ENCODE data around the gene CDK5R2.

CDK5R2 gene

GRCh38 chr2:218996937-218997336 lies 37.5 kb downstream of the CDK5R2 start:
- H3K4me3 ChIP-seq (ENCODE audit: insufficient read length, low read depth): no peak overlapping the region
- no peaks in the 10 kb centered on the region for H3K9me3 ChIP-seq (ENCODE audit: insufficient read depth, low read length)
- no peak overlapping the region for H3K9ac ChIP-seq (ENCODE audit: insufficient read length, low read depth)
- no peak for TF ChIP-seq ZNF274 (IDR thresholded peaks at IDR 0.05; ENCODE audit: low read depth, low read length)
- TF ChIP-seq SUZ12 (IDR thresholded peaks at IDR 0.05; ENCODE audit: extremely low read depth, insufficient read depth, insufficient read length): no peak
- TF ChIP-seq YY1 (IDR thresholded peaks at IDR 0.05; ENCODE audit: insufficient read depth, insufficient read length): no peak
- DNase-seq (ENCODE audit: low read depth, low spot score): no peak
- H3K27me3 ChIP-seq (ENCODE audit: insufficient read depth, insufficient read length): peaks cover 99% of the 10 kb centered on the region
- peaks cover 34% of the 10 kb centered on the region for H3K4me1 ChIP-seq (ENCODE audit: insufficient read depth, insufficient read length)
- H3K36me3 ChIP-seq (ENCODE audit: insufficient read depth, insufficient read length, low read length): no peaks in the 10 kb centered on the region

- Histone ChIP-seq H3K9ac (ENCODE audit: insufficient read length, low read depth) (no peak overlapping the region), H3K36me3 (ENCODE audit: insufficient read depth, insufficient read length, low read length) (no peaks in the 10 kb centered on the region), H3K9me3 (ENCODE audit: insufficient read depth, low read length) (no peaks in the 10 kb centered on the region), H3K4me3 (ENCODE audit: insufficient read length, low read depth) (no peak overlapping the region), H3K27me3 (ENCODE audit: insufficient read depth, insufficient read length) (peaks cover 99% of the 10 kb centered on the region), H3K4me1 (ENCODE audit: insufficient read depth, insufficient read length) (peaks cover 38% of the 10 kb centered on the region)
- TF ChIP-seq ZNF274 (IDR thresholded peaks at IDR 0.05; ENCODE audit: low read depth, low read length): no peak
- TF ChIP-seq YY1 (IDR thresholded peaks at IDR 0.05; ENCODE audit: insufficient read depth, insufficient read length): no peak
- TF ChIP-seq SUZ12 (IDR thresholded peaks at IDR 0.05; ENCODE audit: extremely low read depth, insufficient read depth, insufficient read length): no peak
- no peak for DNase-seq (ENCODE audit: low read depth, low spot score)
Observed at GRCh38 chr2:218997731-218998130, 38.3 kb downstream of the CDK5R2 start.

DNA sequence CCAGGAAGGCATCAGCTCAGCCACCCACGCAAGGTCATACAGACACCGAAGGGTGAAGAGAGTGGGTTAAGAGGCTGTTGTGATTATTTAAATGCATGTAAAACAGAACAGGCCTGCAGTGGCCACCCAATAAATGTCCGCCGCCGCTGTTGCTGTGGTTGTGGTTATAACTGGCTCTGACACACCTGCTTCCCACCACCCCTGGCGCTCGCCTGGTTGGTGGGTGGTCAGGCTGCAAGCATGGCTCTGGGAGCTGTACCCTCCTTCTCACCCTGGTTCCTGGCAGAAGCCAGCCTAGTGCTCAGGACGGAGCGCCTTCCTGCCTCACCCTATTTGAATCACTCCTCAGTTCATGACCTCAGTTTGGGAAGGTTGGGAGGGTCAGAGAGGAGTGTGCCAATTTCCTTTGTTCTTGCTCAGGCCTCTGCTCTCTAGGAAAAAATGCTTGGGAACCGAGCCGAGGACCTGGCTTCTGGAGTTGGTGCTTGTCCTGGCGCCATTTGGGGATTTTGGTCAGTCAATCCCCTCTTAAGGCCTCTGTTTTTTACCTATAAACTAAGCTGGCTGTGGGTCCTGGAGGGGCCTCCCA lies 39.0 kb downstream of the CDK5R2 start:
- no peak for DNase-seq (ENCODE audit: low read depth, low spot score)
- Histone ChIP-seq H3K9me3 (ENCODE audit: insufficient read depth, low read length) (no peaks in the 10 kb centered on the region), H3K4me3 (ENCODE audit: insufficient read length, low read depth) (no peak overlapping the region), H3K27me3 (ENCODE audit: insufficient read depth, insufficient read length) (peaks cover 99% of the 10 kb centered on the region), H3K4me1 (ENCODE audit: insufficient read depth, insufficient read length) (peaks cover 46% of the 10 kb centered on the region), H3K9ac (ENCODE audit: insufficient read length, low read depth) (no peak overlapping the region), H3K36me3 (ENCODE audit: insufficient read depth, insufficient read length, low read length) (no peaks in the 10 kb centered on the region)
- no peak for TF ChIP-seq SUZ12 (IDR thresholded peaks at IDR 0.05; ENCODE audit: extremely low read depth, insufficient read depth, insufficient read length)
- no peak for TF ChIP-seq ZNF274 (IDR thresholded peaks at IDR 0.05; ENCODE audit: low read depth, low read length)
- no peak for TF ChIP-seq YY1 (IDR thresholded peaks at IDR 0.05; ENCODE audit: insufficient read depth, insufficient read length)

DNA sequence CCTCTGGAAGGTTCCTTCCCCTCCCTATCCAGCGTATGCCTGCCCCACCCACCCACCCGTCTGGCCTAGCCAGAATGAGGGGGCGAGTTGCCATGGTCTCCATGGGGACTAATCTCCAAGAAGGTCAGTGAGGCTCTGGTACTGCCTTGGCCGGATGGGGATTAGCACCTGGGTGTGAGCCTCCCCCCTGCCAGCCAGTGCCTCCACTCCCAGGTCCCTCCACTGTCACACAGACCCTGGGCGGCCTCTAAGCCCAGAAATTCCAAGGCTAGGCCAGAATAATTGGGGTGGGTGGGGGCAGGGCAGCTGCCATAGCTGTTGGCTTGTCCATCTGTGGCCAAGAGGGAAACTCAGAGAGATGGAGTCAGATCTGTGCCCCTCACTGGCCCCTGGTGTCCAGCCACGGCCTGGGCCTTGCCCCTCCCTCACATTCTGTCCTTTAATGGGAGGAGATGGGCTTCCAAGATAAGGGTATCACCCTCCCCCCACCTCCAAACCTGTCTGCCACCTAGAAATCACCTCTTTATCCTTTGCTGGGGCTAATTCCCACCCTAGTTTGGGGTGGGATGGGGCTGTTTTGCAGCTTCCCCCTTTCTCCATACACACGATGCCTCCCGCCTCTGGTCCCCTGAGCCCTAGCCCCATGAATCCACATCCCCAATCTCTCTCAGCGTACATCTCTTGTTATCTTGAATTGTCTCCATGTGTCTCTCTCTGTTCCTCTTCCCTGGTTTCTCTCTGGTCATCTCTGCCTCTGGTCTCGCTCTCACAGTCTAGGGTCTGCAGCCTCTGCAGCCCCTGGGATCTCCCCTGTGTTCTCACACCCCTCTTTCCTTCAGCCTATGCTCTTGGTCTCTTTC lies 39.8 kb downstream of the CDK5R2 start:
- no peak for DNase-seq (ENCODE audit: low read depth, low spot score)
- no peaks in the 10 kb centered on the region for H3K9me3 ChIP-seq (ENCODE audit: insufficient read depth, low read length)
- H3K4me3 ChIP-seq (ENCODE audit: insufficient read length, low read depth): no peak overlapping the region
- H3K4me1 ChIP-seq (ENCODE audit: insufficient read depth, insufficient read length): peaks cover 46% of the 10 kb centered on the region
- no peak for TF ChIP-seq YY1 (IDR thresholded peaks at IDR 0.05; ENCODE audit: insufficient read depth, insufficient read length)
- no peak for TF ChIP-seq ZNF274 (IDR thresholded peaks at IDR 0.05; ENCODE audit: low read depth, low read length)
- TF ChIP-seq SUZ12 (IDR thresholded peaks at IDR 0.05; ENCODE audit: extremely low read depth, insufficient read depth, insufficient read length): no peak
- H3K27me3 ChIP-seq (ENCODE audit: insufficient read depth, insufficient read length): peaks cover 99% of the 10 kb centered on the region
- no peak overlapping the region for H3K9ac ChIP-seq (ENCODE audit: insufficient read length, low read depth)
- no peaks in the 10 kb centered on the region for H3K36me3 ChIP-seq (ENCODE audit: insufficient read depth, insufficient read length, low read length)

DNA sequence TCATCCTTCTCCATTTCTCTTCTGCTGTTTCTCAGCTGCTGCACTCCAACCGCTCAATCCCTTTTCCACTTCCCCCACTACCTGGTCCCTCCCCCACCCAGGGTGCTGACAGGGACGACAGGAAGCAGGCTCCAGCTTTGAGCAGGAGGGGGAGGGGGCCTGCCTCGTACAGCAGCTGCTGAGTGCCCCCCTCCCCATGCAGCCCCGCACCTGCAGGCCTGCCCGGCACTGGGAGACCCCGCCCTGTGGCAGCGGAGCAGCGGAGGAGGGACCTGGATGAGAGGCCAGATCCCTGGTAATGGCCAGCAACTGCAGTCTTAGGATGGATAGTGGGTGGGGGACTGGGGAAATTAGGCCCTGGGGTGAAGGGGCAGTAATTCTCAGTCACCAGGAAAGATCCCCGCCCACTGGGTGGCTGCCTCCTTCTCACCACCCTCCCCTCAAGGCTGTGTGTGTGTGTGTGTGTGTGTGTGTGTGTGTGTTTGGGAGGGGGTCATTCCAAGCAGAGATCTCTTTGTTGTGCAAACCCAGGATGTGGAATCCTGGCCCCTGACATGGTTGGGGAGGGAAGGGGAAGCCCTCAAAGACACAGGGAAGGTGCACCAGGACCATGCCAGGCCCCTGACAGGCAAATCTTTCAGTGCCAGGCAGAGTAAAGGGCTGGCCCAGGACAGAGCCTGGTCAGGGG lies 40.6 kb downstream of the CDK5R2 start:
- no peaks in the 10 kb centered on the region for H3K9me3 ChIP-seq (ENCODE audit: insufficient read depth, low read length)
- H3K4me3 ChIP-seq (ENCODE audit: insufficient read length, low read depth): no peak overlapping the region
- no peak for DNase-seq (ENCODE audit: low read depth, low spot score)
- H3K27me3 ChIP-seq (ENCODE audit: insufficient read depth, insufficient read length): peaks cover 99% of the 10 kb centered on the region
- TF ChIP-seq SUZ12 (IDR thresholded peaks at IDR 0.05; ENCODE audit: extremely low read depth, insufficient read depth, insufficient read length): no peak
- TF ChIP-seq YY1 (IDR thresholded peaks at IDR 0.05; ENCODE audit: insufficient read depth, insufficient read length): no peak
- TF ChIP-seq ZNF274 (IDR thresholded peaks at IDR 0.05; ENCODE audit: low read depth, low read length): no peak
- no peaks in the 10 kb centered on the region for H3K36me3 ChIP-seq (ENCODE audit: insufficient read depth, insufficient read length, low read length)
- peaks cover 42% of the 10 kb centered on the region for H3K4me1 ChIP-seq (ENCODE audit: insufficient read depth, insufficient read length)
- H3K9ac ChIP-seq (ENCODE audit: insufficient read length, low read depth): no peak overlapping the region

GRCh38 chr2:219000569-219000960 lies 41.1 kb downstream of the CDK5R2 start:
- Histone ChIP-seq H3K36me3 (ENCODE audit: insufficient read depth, insufficient read length, low read length) (no peaks in the 10 kb centered on the region), H3K4me1 (ENCODE audit: insufficient read depth, insufficient read length) (peaks cover 41% of the 10 kb centered on the region), H3K9me3 (ENCODE audit: insufficient read depth, low read length) (no peaks in the 10 kb centered on the region), H3K27me3 (ENCODE audit: insufficient read depth, insufficient read length) (peaks cover 99% of the 10 kb centered on the region), H3K9ac (ENCODE audit: insufficient read length, low read depth) (no peak overlapping the region), H3K4me3 (ENCODE audit: insufficient read length, low read depth) (no peak overlapping the region)
- DNase-seq (ENCODE audit: low read depth, low spot score): no peak
- no peak for TF ChIP-seq ZNF274 (IDR thresholded peaks at IDR 0.05; ENCODE audit: low read depth, low read length)
- no peak for TF ChIP-seq YY1 (IDR thresholded peaks at IDR 0.05; ENCODE audit: insufficient read depth, insufficient read length)
- TF ChIP-seq SUZ12 (IDR thresholded peaks at IDR 0.05; ENCODE audit: extremely low read depth, insufficient read depth, insufficient read length): no peak

- H3K9me3 ChIP-seq (ENCODE audit: insufficient read depth, low read length): no peaks in the 10 kb centered on the region
Observed at GRCh38 chr2:219001100-219001576, 41.7 kb downstream of the CDK5R2 start.

More at GRCh38 chr2:219001100-219001576, 41.7 kb downstream of the CDK5R2 start:
- H3K36me3 ChIP-seq (ENCODE audit: insufficient read depth, insufficient read length, low read length): no peaks in the 10 kb centered on the region
- H3K27me3 ChIP-seq (ENCODE audit: insufficient read depth, insufficient read length): peaks cover 99% of the 10 kb centered on the region
- no peak overlapping the region for H3K9ac ChIP-seq (ENCODE audit: insufficient read length, low read depth)
- no peak overlapping the region for H3K4me3 ChIP-seq (ENCODE audit: insufficient read length, low read depth)
- no peak for DNase-seq (ENCODE audit: low read depth, low spot score)
- H3K4me1 ChIP-seq (ENCODE audit: insufficient read depth, insufficient read length): peaks cover 41% of the 10 kb centered on the region
- TF ChIP-seq ZNF274 (IDR thresholded peaks at IDR 0.05; ENCODE audit: low read depth, low read length): no peak
- no peak for TF ChIP-seq YY1 (IDR thresholded peaks at IDR 0.05; ENCODE audit: insufficient read depth, insufficient read length)
- no peak for TF ChIP-seq SUZ12 (IDR thresholded peaks at IDR 0.05; ENCODE audit: extremely low read depth, insufficient read depth, insufficient read length)
